ENCODE measurements around the gene FAM3A.

FAM3A gene

GRCh38 chrX:154509455-154509854, 6.6 kb downstream of the FAM3A start:
- H3F3A ChIP-seq (ENCODE audit: control insufficient read depth, insufficient read depth): no peaks in the 10 kb centered on the region
- H3K4me2 ChIP-seq (ENCODE audit: low read length): no peak overlapping the region
- no peaks in the 10 kb centered on the region for H3K9me2 ChIP-seq (replicated peaks; ENCODE audit: control insufficient read depth, low read length)
- no peak overlapping the region for H3K27ac ChIP-seq (ENCODE audit: low read depth, low read length)
- no peak overlapping the region for H3K4me3 ChIP-seq (ENCODE audit: low read length)
- H3K4me1 ChIP-seq (ENCODE audit: control insufficient read depth, low read length): peaks cover 4% of the 10 kb centered on the region; the same call in 1 of the 2 replicates
- no peaks in the 10 kb centered on the region for H4K20me1 ChIP-seq (ENCODE audit: control insufficient read depth, insufficient read depth, low read depth, low read length)
- peaks cover 4% of the 10 kb centered on the region; the same call in 1 of the 2 replicates for H3K79me2 ChIP-seq (ENCODE audit: control insufficient read depth, low read length)
- no peaks in the 10 kb centered on the region for H3K27me3 ChIP-seq (ENCODE audit: control insufficient read depth, low read length)
- TF ChIP-seq EZH2phosphoT487 (IDR thresholded peaks at IDR 0.05; ENCODE audit: borderline replicate concordance, low read length) (no peak), CTCF (IDR thresholded peaks at IDR 0.05; ENCODE audit: low read depth, low read length, poor library complexity, severe bottlenecking) (no peak)
- H3K9me3 ChIP-seq (ENCODE audit: control insufficient read depth, insufficient read depth, low read length): no peaks in the 10 kb centered on the region
- H3K36me3 ChIP-seq (ENCODE audit: control insufficient read depth, low read length): peaks cover 22% of the 10 kb centered on the region; the same call in 1 of the 2 replicates

- Histone ChIP-seq H3K36me3 (ENCODE audit: control insufficient read depth, low read length) (peaks cover 22% of the 10 kb centered on the region; the same call in 1 of the 2 replicates), H3F3A (ENCODE audit: control insufficient read depth, insufficient read depth) (no peaks in the 10 kb centered on the region), H3K27me3 (ENCODE audit: control insufficient read depth, low read length) (no peaks in the 10 kb centered on the region), H3K27ac (ENCODE audit: low read depth, low read length) (no peak overlapping the region), H3K4me2 (ENCODE audit: low read length) (no peak overlapping the region), H3K4me3 (ENCODE audit: low read length) (no peak overlapping the region), H4K20me1 (ENCODE audit: control insufficient read depth, insufficient read depth, low read depth, low read length) (no peaks in the 10 kb centered on the region), H3K9me2 (replicated peaks; ENCODE audit: control insufficient read depth, low read length) (no peaks in the 10 kb centered on the region), H3K9me3 (ENCODE audit: control insufficient read depth, insufficient read depth, low read length) (no peaks in the 10 kb centered on the region), H3K4me1 (ENCODE audit: control insufficient read depth, low read length) (peaks cover 4% of the 10 kb centered on the region; the same call in 1 of the 2 replicates), H3K79me2 (ENCODE audit: control insufficient read depth, low read length) (no peaks in the 10 kb centered on the region)
- no peak for TF ChIP-seq CTCF (IDR thresholded peaks at IDR 0.05; ENCODE audit: low read depth, low read length, poor library complexity, severe bottlenecking)
- no peak for TF ChIP-seq EZH2phosphoT487 (IDR thresholded peaks at IDR 0.05; ENCODE audit: borderline replicate concordance, low read length)
These were observed 7.7 kb downstream of the FAM3A start for GRCh38 chrX:154508384-154508745.

GRCh38 chrX:154507673-154508383, 8.2 kb downstream of the FAM3A start:
- peaks cover 5% of the 10 kb centered on the region for H3K4me1 ChIP-seq (ENCODE audit: control insufficient read depth, low read length)
- no peaks in the 10 kb centered on the region for H3K27me3 ChIP-seq (ENCODE audit: control insufficient read depth, low read length)
- no peak overlapping the region for H3K4me2 ChIP-seq (ENCODE audit: low read length)
- H3K9me2 ChIP-seq (replicated peaks; ENCODE audit: control insufficient read depth, low read length): no peaks in the 10 kb centered on the region
- no peaks in the 10 kb centered on the region for H4K20me1 ChIP-seq (ENCODE audit: control insufficient read depth, insufficient read depth, low read depth, low read length)
- TF ChIP-seq CTCF (IDR thresholded peaks at IDR 0.05; ENCODE audit: low read depth, low read length, poor library complexity, severe bottlenecking): no peak
- H3K79me2 ChIP-seq (ENCODE audit: control insufficient read depth, low read length): no peaks in the 10 kb centered on the region
- H3K36me3 ChIP-seq (ENCODE audit: control insufficient read depth, low read length): peaks cover 22% of the 10 kb centered on the region; the same call in 1 of the 2 replicates
- H3K27ac ChIP-seq (ENCODE audit: low read depth, low read length): no peak overlapping the region
- no peak overlapping the region for H3K4me3 ChIP-seq (ENCODE audit: low read length)
- H3K9me3 ChIP-seq (ENCODE audit: control insufficient read depth, insufficient read depth, low read length): no peaks in the 10 kb centered on the region
- H3F3A ChIP-seq (ENCODE audit: control insufficient read depth, insufficient read depth): no peaks in the 10 kb centered on the region

Measured in DOHH2 (cell line).